Keratinocyte (primary cell): Measurements from ENCODE around the gene NCOA3. TPM values are rescaled to one million over a fixed set of nuclear protein-coding genes. Genes with fewer than 3 reads are reported as not detected.

Experiments used
- DNase-seq: peaks from one replicate; pipeline ENCODE4 v3.0.0-alpha.2; 2011; ENCODE audit warnings: low read depth, missing footprints, low spot score
- FAIRE-seq: peaks from 2 replicates; lab custom pipeline; 2011; peaks lifted over from hg19 to GRCh38; lab: Jason Lieb, UNC
- H2AFZ ChIP-seq: 2 replicates; pipeline ENCODE4 v1.6.0; 2012; ENCODE audit warnings: low read length, control low read depth, inconsistent platforms; ENCODE audit not compliant: control insufficient read depth
- H3K27ac ChIP-seq: 2 replicates; pipeline ENCODE4 v1.5.1; 2011; ENCODE audit warnings: low read length; ENCODE audit not compliant: control insufficient read depth, insufficient read depth
- H3K27me3 ChIP-seq: 3 replicates; pipeline ENCODE4 v1.6.0; 2011; ENCODE audit warnings: low read length; ENCODE audit not compliant: control insufficient read depth, insufficient read depth; ENCODE audit errors: extremely low read depth
- H3K36me3 ChIP-seq, 2 experiments: 2 replicates in 1 of 2; 3 replicates in 1 of 2; pipeline ENCODE4 v1.5.1; 2011; ENCODE audit warnings: low read length in 2 of 2, mild to moderate bottlenecking in 1 of 2; ENCODE audit not compliant: control insufficient read depth in 2 of 2, insufficient read depth in 2 of 2; ENCODE audit errors: extremely low read depth in 1 of 2
- H3K4me1 ChIP-seq: 3 replicates; pipeline ENCODE4 v1.5.1; 2011; ENCODE audit warnings: low read length; ENCODE audit not compliant: control insufficient read depth, insufficient read depth; ENCODE audit errors: extremely low read depth
- H3K4me2 ChIP-seq: 3 replicates; pipeline ENCODE4 v1.6.0; 2011; ENCODE audit warnings: low read depth, low read length; ENCODE audit not compliant: control insufficient read depth, insufficient read depth; ENCODE audit errors: extremely low read depth
- H3K4me3 ChIP-seq, 3 experiments: fragments of 200-600 bp in 1 of 3; sonication (generic) in 1 of 3; 2 replicates in 2 of 3; 3 replicates in 1 of 3; pipeline ENCODE4 v1.5.1; 2011 to 2016; ENCODE audit warnings: low read length in 3 of 3, mild to moderate bottlenecking in 3 of 3, control low read depth in 2 of 3, inconsistent platforms in 1 of 3, low read depth in 1 of 3, mixed read lengths in 1 of 3, mixed run types in 1 of 3, moderate library complexity in 1 of 3; ENCODE audit not compliant: control insufficient read depth in 2 of 3, insufficient read depth in 2 of 3; ENCODE audit errors: extremely low read depth in 1 of 3
- H3K79me2 ChIP-seq: 2 replicates; pipeline ENCODE4 v1.6.0; 2012; ENCODE audit warnings: low read length; ENCODE audit not compliant: control insufficient read depth, insufficient read depth
- H3K9ac ChIP-seq: 3 replicates; pipeline ENCODE4 v1.6.0; 2011; ENCODE audit warnings: low read length; ENCODE audit not compliant: control insufficient read depth, insufficient read depth; ENCODE audit errors: extremely low read depth
- H3K9me1 ChIP-seq: 3 replicates; pipeline ENCODE4 v1.6.0; 2011; ENCODE audit warnings: low read length; ENCODE audit not compliant: control insufficient read depth, insufficient read depth; ENCODE audit errors: extremely low read depth
- H3K9me3 ChIP-seq: 2 replicates; pipeline ENCODE4 v1.5.1; 2012; ENCODE audit warnings: low read depth, low read length; ENCODE audit not compliant: control insufficient read depth
- H4K20me1 ChIP-seq: 3 replicates; pipeline ENCODE4 v1.6.0; 2011; ENCODE audit warnings: low read length; ENCODE audit not compliant: control insufficient read depth, insufficient read depth; ENCODE audit errors: extremely low read depth
- CTCF ChIP-seq, 3 experiments: IDR thresholded peaks in 1 of 3; conservative IDR thresholded peaks in 1 of 3; optimal IDR thresholded peaks in 1 of 3; 2 replicates in 2 of 3; 3 replicates in 1 of 3; pipeline versions ENCODE3 to v1.5.1; 2011; ENCODE audit warnings: low read length in 3 of 3, mild to moderate bottlenecking in 3 of 3, moderate library complexity in 2 of 3, control low read depth in 1 of 3, inconsistent platforms in 1 of 3; ENCODE audit not compliant: insufficient read depth in 2 of 3; ENCODE audit errors: extremely low read depth in 1 of 3
- EZH2 ChIP-seq: IDR thresholded peaks from one replicate; pipeline ENCODE4 v1.6.1; 2012; ENCODE audit warnings: inconsistent platforms, mild to moderate bottlenecking, low read length, moderate library complexity
- dilution Hi-C: fragments of 300-500 bp; cut with MboI; formaldehyde crosslinking; loops from one replicate; pipeline ENCODE4 v1.7.0; 2020; ENCODE audit warnings: low sequenced_read_pairs; ENCODE audit not compliant: extremely low pct_ligation_motif_present
- polyA plus RNA-seq, 5 experiments: library from polyadenylated mRNA; depleted of rRNA in 3 of 5; stranded (reverse) in 3 of 5; stranded (forward) in 1 of 5; unstranded in 1 of 5; fragments of >200 nt; gene quantifications; 1 replicate in 1 of 5; 2 replicates in 3 of 5; 3 replicates in 1 of 5; pipeline versions ENCODE4 v1.2.1 to v1.2.3, GENCODE V29; 2011 to 2012; ENCODE audit warnings: missing spikeins in 2 of 5, low read depth in 1 of 5, low replicate concordance in 1 of 5

Gene NCOA3
- polyA plus RNA-seq, 1 donor (not counting 4 experiments of a cell fraction or from before 2014, with no cell fraction given), result 25.8 TPM

DNA sequence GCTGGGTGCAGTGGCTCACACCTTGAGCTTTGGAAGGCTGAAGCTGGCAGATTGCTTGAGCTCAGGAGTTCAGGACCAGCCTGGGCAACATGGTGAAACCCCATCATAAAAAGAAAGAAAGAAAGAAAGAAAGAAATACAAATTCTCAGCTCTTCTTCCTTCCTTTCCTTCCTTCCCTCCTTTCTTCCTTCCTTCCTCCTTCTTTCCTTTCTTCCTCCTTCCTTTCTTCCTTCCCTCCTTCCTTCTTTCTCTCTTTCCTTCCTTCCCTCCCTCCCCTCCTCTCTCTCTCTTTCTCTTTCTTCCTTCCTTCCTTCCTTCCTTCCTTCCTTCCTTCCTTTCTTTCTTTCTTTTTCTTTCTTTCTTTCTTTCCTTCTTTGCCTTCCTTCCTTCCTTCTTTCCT is 21.0 kb upstream of the NCOA3 start:
- H3K4me3 ChIP-seq, result no peak overlapping the region
- H3K27ac ChIP-seq, result no peak overlapping the region
- H3K9me3 ChIP-seq, result no peaks in the 10 kb centered on the region
- no peak overlapping the region for H3K9ac ChIP-seq
- H4K20me1 ChIP-seq, result no peaks in the 10 kb centered on the region
- H3K27me3 ChIP-seq, result no peaks in the 10 kb centered on the region
- H3K36me3 ChIP-seq, result no peaks in the 10 kb centered on the region
- FAIRE-seq (no peak), DNase-seq (no peak)
- no peaks in the 10 kb centered on the region for H3K79me2 ChIP-seq
- no peaks in the 10 kb centered on the region for H3K9me1 ChIP-seq
- H3K4me2 ChIP-seq, result no peak overlapping the region
- no peak for TF ChIP-seq EZH2
- TF ChIP-seq CTCF (optimal IDR thresholded peaks at IDR 0.05 in 1 of 3, IDR thresholded peaks at IDR 0.05 in 1 of 3, conservative IDR thresholded peaks at IDR 0.05 in 1 of 3; ENCODE audit: extremely low read depth in 1 of 3, insufficient read depth in 2 of 3, low read length in 3 of 3), result no peak
- H2AFZ ChIP-seq, result no peak overlapping the region
- H3K4me1 ChIP-seq, result peaks cover 21% of the 10 kb centered on the region
- dilution Hi-C loops, result no loop called here

DNA sequence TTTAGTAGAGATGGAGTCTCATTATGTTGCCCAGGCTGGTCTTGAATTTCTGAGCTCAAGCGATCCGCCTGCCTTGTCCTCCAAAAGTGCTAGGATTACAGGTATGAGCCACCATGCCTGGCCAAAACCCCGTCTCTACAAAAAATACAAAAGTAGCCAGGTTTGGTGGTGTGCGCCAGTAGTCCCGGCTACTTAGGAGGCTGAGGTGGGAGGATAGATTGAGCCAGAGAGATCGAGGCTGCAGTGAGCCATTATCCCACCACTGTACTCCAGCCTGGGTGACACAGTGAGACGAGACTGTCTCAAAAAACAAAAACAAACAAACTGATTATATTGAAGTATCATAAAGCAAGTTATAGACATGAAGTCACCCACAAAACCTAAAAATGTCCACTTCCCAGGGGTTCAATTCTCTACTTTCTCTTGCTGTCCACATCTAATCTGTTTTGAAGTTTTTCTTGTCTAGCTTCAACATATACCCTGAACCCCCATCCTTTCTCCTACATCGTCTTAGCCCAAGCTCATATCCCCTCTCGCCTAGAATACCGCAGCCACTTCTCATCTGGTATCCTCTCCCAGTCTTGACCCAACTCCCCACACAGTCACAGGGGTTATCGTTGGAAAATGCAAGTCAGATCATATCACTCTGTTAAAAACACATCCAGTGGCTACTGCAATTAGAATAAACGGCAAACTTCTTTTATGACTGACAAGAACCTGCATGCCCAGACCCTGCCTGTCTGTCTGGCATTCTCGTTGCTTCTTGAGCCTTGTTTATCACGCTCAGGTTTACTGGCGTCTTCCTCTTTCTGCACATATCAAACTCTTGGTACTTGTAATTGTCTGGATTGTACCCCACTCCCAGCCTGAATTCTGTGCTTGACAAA is 20.1 kb upstream of the NCOA3 start:
- Histone ChIP-seq H3K27ac (peak overlapping the region; percentile 65), H4K20me1 (no peaks in the 10 kb centered on the region), H3K27me3 (no peaks in the 10 kb centered on the region), H3K4me2 (peak overlapping the region; percentile 95), H3K9me3 (no peaks in the 10 kb centered on the region), H2AFZ (peak overlapping the region; percentile 97), H3K79me2 (no peaks in the 10 kb centered on the region), H3K36me3 (no peaks in the 10 kb centered on the region), H3K9me1 (no peaks in the 10 kb centered on the region), H3K4me3 (peak overlapping the region in 2 of 3 experiments; percentile 57 to 58), H3K4me1 (peaks cover 21% of the 10 kb centered on the region), H3K9ac (peak overlapping the region; percentile 59)
- dilution Hi-C loops, result no loop called here
- FAIRE-seq (peak; percentile 95), DNase-seq (no peak)
- TF ChIP-seq CTCF (optimal IDR thresholded peaks at IDR 0.05 in 1 of 3, IDR thresholded peaks at IDR 0.05 in 1 of 3, conservative IDR thresholded peaks at IDR 0.05 in 1 of 3; ENCODE audit: extremely low read depth in 1 of 3, insufficient read depth in 2 of 3, low read length in 3 of 3) (no peak), EZH2 (no peak)
